Measurements from ENCODE around the gene AFF3. TPM values are rescaled to one million over a fixed set of nuclear protein-coding genes. Genes with fewer than 3 reads are reported as not detected.

AFF3 gene
- total RNA-seq, 2 experiments from 2014 or later = 3.1 to 3.5 TPM

DNA sequence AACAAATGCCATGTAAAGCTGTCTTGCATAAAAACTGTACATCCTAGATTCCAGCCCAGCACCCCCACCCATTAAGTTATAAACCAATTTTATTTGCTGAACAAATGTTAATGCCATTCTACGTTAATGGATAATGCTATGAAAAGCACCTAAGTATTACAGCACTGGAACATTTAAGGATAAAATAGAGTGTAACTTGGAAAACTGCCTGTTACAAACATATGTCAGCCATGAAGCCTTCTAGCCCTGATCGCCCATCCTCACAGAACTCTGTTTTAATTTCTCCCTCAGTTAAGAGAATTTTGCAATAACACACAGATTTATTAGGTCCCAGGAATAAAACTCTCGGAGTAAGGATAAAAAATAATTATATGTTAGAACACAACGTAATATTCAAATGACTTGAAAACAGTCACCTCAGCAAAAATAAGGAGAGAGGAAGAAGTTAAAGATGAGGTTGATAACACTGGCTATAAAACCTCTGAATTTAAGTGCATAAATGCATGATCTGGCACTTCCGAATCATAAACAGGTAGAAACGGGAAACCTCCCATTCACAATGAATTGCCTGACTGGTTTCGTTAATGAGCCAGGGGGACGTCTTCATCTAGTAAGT lies 308.7 kb downstream of the AFF3 start:
- POLR2A ChIA-PET = no interaction called here
- Mint-ChIP-seq H3K9me3 (no peaks in the 10 kb centered on the region), H3K27ac (no peak overlapping the region), H3K4me3 (no peak overlapping the region), H3K36me3 (ENCODE audit: low read depth) (no peaks in the 10 kb centered on the region), H3K4me1 (ENCODE audit: low read depth) (peaks cover 9% of the 10 kb centered on the region), H3K27me3 (no peaks in the 10 kb centered on the region)
- no peak for ATAC-seq
- DNase-seq = no peak
- intact Hi-C loops (cut with micrococcal nuclease) = no loop called here
- CTCF ChIA-PET = no interaction called here
- TF ChIP-seq, protein P1, sequence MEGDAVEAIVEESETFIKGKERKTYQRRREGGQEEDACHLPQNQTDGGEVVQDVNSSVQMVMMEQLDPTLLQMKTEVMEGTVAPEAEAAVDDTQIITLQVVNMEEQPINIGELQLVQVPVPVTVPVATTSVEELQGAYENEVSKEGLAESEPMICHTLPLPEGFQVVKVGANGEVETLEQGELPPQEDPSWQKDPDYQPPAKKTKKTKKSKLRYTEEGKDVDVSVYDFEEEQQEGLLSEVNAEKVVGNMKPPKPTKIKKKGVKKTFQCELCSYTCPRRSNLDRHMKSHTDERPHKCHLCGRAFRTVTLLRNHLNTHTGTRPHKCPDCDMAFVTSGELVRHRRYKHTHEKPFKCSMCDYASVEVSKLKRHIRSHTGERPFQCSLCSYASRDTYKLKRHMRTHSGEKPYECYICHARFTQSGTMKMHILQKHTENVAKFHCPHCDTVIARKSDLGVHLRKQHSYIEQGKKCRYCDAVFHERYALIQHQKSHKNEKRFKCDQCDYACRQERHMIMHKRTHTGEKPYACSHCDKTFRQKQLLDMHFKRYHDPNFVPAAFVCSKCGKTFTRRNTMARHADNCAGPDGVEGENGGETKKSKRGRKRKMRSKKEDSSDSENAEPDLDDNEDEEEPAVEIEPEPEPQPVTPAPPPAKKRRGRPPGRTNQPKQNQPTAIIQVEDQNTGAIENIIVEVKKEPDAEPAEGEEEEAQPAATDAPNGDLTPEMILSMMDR (IDR thresholded peaks at IDR 0.05) = no peak

DNA sequence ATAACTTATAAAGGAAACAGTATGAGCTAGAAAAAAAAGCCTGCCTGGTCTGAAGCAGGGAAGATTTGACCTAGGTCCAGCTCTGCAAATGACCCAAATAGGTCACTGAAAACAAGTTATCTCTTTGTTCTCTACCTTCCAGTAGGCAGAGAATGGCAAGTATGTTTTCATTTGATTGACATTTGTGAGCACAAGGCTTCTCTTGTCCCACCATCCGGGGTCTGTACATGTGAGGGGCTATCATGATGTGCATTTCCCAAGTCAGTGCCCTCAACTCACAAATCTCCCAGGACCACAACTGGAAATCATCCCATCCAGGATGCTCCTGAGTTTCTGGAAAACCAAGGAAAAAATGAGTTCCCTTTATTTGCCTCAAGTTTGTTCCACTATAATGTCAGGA lies 309.5 kb downstream of the AFF3 start:
- no peaks in the 10 kb centered on the region for H3K27me3 Mint-ChIP-seq
- H3K9me3 Mint-ChIP-seq = no peaks in the 10 kb centered on the region
- ChIA-PET POLR2A (no interaction called here), CTCF (interaction anchor here (1.0 kb wide), 1 partner anchor 11 kb away, joined by 3 read pairs; no protein-coding TSS in a partner anchor)
- TF ChIP-seq, protein P1 (IDR thresholded peaks at IDR 0.05) = no peak
- no peak overlapping the region for H3K4me3 Mint-ChIP-seq
- DNase-seq (no peak), ATAC-seq (no peak)
- no peak overlapping the region for H3K27ac Mint-ChIP-seq
- H3K36me3 Mint-ChIP-seq (ENCODE audit: low read depth) = no peaks in the 10 kb centered on the region
- intact Hi-C loops (cut with micrococcal nuclease) = no loop called here
- peaks cover 9% of the 10 kb centered on the region for H3K4me1 Mint-ChIP-seq (ENCODE audit: low read depth)

GRCh38 chr2:99831772-99832171 lies 310.6 kb downstream of the AFF3 start:
- intact Hi-C loops (cut with micrococcal nuclease) = no loop called here

DNA sequence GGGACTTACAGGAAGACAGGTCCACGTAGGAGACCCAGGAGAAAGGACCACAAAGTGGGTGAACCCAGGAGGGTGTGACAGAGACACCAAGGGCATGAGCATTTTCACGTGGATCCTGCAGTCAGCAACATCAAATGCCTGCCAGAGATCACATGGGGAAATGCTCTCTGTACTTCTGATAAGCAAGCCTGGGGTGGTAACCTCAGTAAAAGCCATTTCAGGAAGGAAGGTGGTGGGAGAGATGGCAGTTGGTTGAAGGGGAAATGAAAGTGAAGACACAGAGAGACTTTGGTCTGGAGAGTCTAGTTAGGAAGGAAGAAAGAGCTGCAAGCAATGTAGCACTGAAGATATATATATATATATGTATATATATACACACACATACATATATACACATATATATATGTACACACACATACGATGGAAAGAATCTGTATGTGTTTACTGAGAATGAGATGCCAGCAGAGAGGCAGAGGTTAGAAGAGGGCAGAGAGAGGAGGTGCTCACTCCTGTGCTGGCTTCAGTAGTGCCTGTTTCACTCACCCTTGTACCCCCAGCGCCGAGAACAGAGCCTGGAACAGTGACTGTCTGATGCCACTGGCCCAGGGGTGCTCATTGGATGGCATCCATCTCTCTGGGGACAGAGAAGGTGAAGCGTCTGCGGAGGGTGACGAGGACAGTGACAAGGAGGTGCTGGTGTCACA lies 314.9 kb downstream of the AFF3 start:
- Mint-ChIP-seq H3K36me3 (ENCODE audit: low read depth) (no peaks in the 10 kb centered on the region), H3K27ac (peak overlapping the region; percentile 14), H3K4me3 (no peak overlapping the region), H3K27me3 (no peaks in the 10 kb centered on the region), H3K4me1 (ENCODE audit: low read depth) (peaks cover 7% of the 10 kb centered on the region), H3K9me3 (no peaks in the 10 kb centered on the region)
- no peak for ATAC-seq
- ChIA-PET POLR2A (no interaction called here), CTCF (no interaction called here)
- intact Hi-C loops (cut with micrococcal nuclease) = no loop called here
- no peak for DNase-seq
- TF ChIP-seq, protein P1 (IDR thresholded peaks at IDR 0.05) = no peak

More at GRCh38 chr2:99831772-99832171, 310.6 kb downstream of the AFF3 start:
- TF ChIP-seq, protein P1 (IDR thresholded peaks at IDR 0.05) = no peak
- POLR2A ChIA-PET = no interaction called here
- Mint-ChIP-seq H3K27me3 (no peaks in the 10 kb centered on the region), H3K4me3 (no peak overlapping the region), H3K27ac (no peak overlapping the region), H3K9me3 (no peaks in the 10 kb centered on the region), H3K36me3 (ENCODE audit: low read depth) (no peaks in the 10 kb centered on the region), H3K4me1 (ENCODE audit: low read depth) (peaks cover 7% of the 10 kb centered on the region)
- DNase-seq (no peak), ATAC-seq (no peak)
- CTCF ChIA-PET = interaction anchor here (1.0 kb wide), 1 partner anchor 12 kb away, joined by 3 read pairs; no protein-coding TSS in a partner anchor

DNA sequence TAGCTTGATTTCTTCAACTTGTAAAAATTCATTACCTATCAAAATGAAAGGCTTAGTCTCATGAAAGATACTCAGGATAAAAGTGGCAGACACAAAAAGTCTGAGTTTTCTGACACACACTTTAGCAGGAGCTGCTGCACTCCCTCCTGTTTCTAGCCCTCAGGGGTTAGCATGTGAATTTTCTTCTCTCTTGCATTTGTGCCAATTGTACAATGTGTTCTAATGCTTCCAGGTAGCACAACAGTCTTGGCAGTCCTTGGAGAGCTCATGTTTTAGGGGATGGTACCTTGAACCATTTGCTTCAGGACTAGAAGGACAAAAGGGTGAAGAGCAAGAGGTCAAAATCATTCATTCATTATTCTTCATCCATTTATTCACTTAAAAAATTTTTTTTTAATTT lies 316.8 kb downstream of the AFF3 start:
- H3K4me3 Mint-ChIP-seq = no peak overlapping the region

More for the DNA sequence above, 316.8 kb downstream of the AFF3 start:
- intact Hi-C loops (cut with micrococcal nuclease) = no loop called here
- H3K27ac Mint-ChIP-seq = no peak overlapping the region
- POLR2A ChIA-PET = no interaction called here
- no peaks in the 10 kb centered on the region for H3K9me3 Mint-ChIP-seq
- no peaks in the 10 kb centered on the region for H3K36me3 Mint-ChIP-seq (ENCODE audit: low read depth)
- DNase-seq (no peak), ATAC-seq (no peak)
- H3K4me1 Mint-ChIP-seq (ENCODE audit: low read depth) = peaks cover 7% of the 10 kb centered on the region
- H3K27me3 Mint-ChIP-seq = no peaks in the 10 kb centered on the region
- CTCF ChIA-PET = no interaction called here
- TF ChIP-seq, protein P1 (IDR thresholded peaks at IDR 0.05) = no peak

Measured in activated CD8-positive, alpha-beta T cell treated with anti-CD3 and anti-CD28 coated beads for 36 hours (primary cell).